ENCODE results near the gene MRPS12.
A peak's percentile ranks its signal among the peaks of the same experiment; 100 is the strongest.

Gene MRPS12

GRCh38 chr19:38929929-38930775, 592 bp upstream of the MRPS12 start, which contains the start of gene SARS2:
TSS of gene SARS2 (minus strand) at chr19:38930763. CDS start at chr19:38930736, 27 bp downstream.
- Histone ChIP-seq H3K4me3 (ENCODE audit: low read depth in 1 of 2, low read length in 2 of 2) (peak within 1 kb of the TSS; percentile 81 to 82), H3K4me2 (ENCODE audit: insufficient read depth, low read length) (peak within 1 kb of the TSS; percentile 83), H3K9ac (ENCODE audit: low read depth, low read length) (peak within 1 kb of the TSS; percentile 73), H4K20me1 (ENCODE audit: insufficient read depth, low read length) (peaks cover 5% of the 10 kb centered on the region; the same call in 1 of the 2 replicates), H3K36me3 (ENCODE audit: insufficient read depth, low read length) (peaks cover 33% of the 10 kb centered on the region), H3K27ac (ENCODE audit: low read length) (peak within 1 kb of the TSS; percentile 90), H3K4me1 (ENCODE audit: insufficient read depth, low read length) (peaks cover 30% of the 10 kb centered on the region), H3K27me3 (ENCODE audit: insufficient read depth, low read length, poor library complexity) (no peaks in the 10 kb centered on the region), H3K9me3 (ENCODE audit: insufficient read depth, low read length, severe bottlenecking) (peaks cover 3% of the 10 kb centered on the region), H3K79me2 (ENCODE audit: insufficient read depth, low read length) (peaks cover 44% of the 10 kb centered on the region), H2AFZ (ENCODE audit: low read depth, low read length) (peak within 1 kb of the TSS; percentile 87)
- TF ChIP-seq CTCF (IDR thresholded peaks at IDR 0.05; ENCODE audit: borderline replicate concordance, extremely low read depth, low read length, poor library complexity, severe bottlenecking) (peak; percentile 99), EZH2 (IDR thresholded peaks at IDR 0.05; ENCODE audit: borderline replicate concordance, low read depth, low read length, severe bottlenecking) (no peak)
- ATAC-seq (ENCODE audit: insufficient read depth, low read depth): peak; percentile 58
- DNase-seq: peak; percentile 92

- peaks cover 20% of the 10 kb centered on the region for H3K36me3 ChIP-seq (ENCODE audit: insufficient read depth, low read length)
- TF ChIP-seq CTCF (IDR thresholded peaks at IDR 0.05; ENCODE audit: borderline replicate concordance, extremely low read depth, low read length, poor library complexity, severe bottlenecking): no peak
- TF ChIP-seq EZH2 (IDR thresholded peaks at IDR 0.05; ENCODE audit: borderline replicate concordance, low read depth, low read length, severe bottlenecking): no peak
- H3K27ac ChIP-seq (ENCODE audit: low read length): peak overlapping the region; percentile 79
- H2AFZ ChIP-seq (ENCODE audit: low read depth, low read length): no peak overlapping the region
- no peaks in the 10 kb centered on the region for H3K27me3 ChIP-seq (ENCODE audit: insufficient read depth, low read length, poor library complexity)
- peaks cover 5% of the 10 kb centered on the region; the same call in 1 of the 2 replicates for H4K20me1 ChIP-seq (ENCODE audit: insufficient read depth, low read length)
- peak overlapping the region; percentile 81 to 82; a peak in 3 of 4 replicates for H3K4me3 ChIP-seq (ENCODE audit: low read depth in 1 of 2, low read length in 2 of 2)
- peaks cover 44% of the 10 kb centered on the region for H3K79me2 ChIP-seq (ENCODE audit: insufficient read depth, low read length)
- peak overlapping the region; percentile 83 for H3K4me2 ChIP-seq (ENCODE audit: insufficient read depth, low read length)
- peaks cover 3% of the 10 kb centered on the region for H3K9me3 ChIP-seq (ENCODE audit: insufficient read depth, low read length, severe bottlenecking)
- H3K9ac ChIP-seq (ENCODE audit: low read depth, low read length): peak overlapping the region; percentile 73
- peaks cover 30% of the 10 kb centered on the region for H3K4me1 ChIP-seq (ENCODE audit: insufficient read depth, low read length)
- DNase-seq (no peak), ATAC-seq (ENCODE audit: insufficient read depth, low read depth) (no peak)
Measured at GRCh38 chr19:38931521-38931793, 713 bp downstream of the MRPS12 start.

- Histone ChIP-seq H3K4me2 (ENCODE audit: insufficient read depth, low read length) (peak overlapping the region; percentile 83; the same call in 1 of the 2 replicates), H3K4me3 (ENCODE audit: low read depth in 1 of 2, low read length in 2 of 2) (0 out of 4 replicates have a peak overlapping the region, but pooled peaks of 1 of the 2 experiments have one; percentile 14), H3K9me3 (ENCODE audit: insufficient read depth, low read length, severe bottlenecking) (peaks cover 3% of the 10 kb centered on the region), H3K36me3 (ENCODE audit: insufficient read depth, low read length) (peaks cover 18% of the 10 kb centered on the region), H3K79me2 (ENCODE audit: insufficient read depth, low read length) (peaks cover 40% of the 10 kb centered on the region), H4K20me1 (ENCODE audit: insufficient read depth, low read length) (peaks cover 5% of the 10 kb centered on the region; the same call in 1 of the 2 replicates), H3K27ac (ENCODE audit: low read length) (no peak overlapping the region), H2AFZ (ENCODE audit: low read depth, low read length) (no peak overlapping the region), H3K9ac (ENCODE audit: low read depth, low read length) (no peak overlapping the region), H3K4me1 (ENCODE audit: insufficient read depth, low read length) (peaks cover 30% of the 10 kb centered on the region), H3K27me3 (ENCODE audit: insufficient read depth, low read length, poor library complexity) (no peaks in the 10 kb centered on the region)
- peak; percentile 32 for DNase-seq
- no peak for ATAC-seq (ENCODE audit: insufficient read depth, low read depth)
- TF ChIP-seq EZH2 (IDR thresholded peaks at IDR 0.05; ENCODE audit: borderline replicate concordance, low read depth, low read length, severe bottlenecking) (no peak), CTCF (IDR thresholded peaks at IDR 0.05; ENCODE audit: borderline replicate concordance, extremely low read depth, low read length, poor library complexity, severe bottlenecking) (peak; percentile 53)
Measured at GRCh38 chr19:38932425-38933179, 1.9 kb downstream of the MRPS12 start.
